Amniotic stem cell (primary cell): ENCODE measurements around the gene SMC6.

Experiments
- DNase-seq: peaks from one replicate; lab custom pipeline; 2025; lab: John Stamatoyannopoulos, UW

The SMC6 gene

DNA sequence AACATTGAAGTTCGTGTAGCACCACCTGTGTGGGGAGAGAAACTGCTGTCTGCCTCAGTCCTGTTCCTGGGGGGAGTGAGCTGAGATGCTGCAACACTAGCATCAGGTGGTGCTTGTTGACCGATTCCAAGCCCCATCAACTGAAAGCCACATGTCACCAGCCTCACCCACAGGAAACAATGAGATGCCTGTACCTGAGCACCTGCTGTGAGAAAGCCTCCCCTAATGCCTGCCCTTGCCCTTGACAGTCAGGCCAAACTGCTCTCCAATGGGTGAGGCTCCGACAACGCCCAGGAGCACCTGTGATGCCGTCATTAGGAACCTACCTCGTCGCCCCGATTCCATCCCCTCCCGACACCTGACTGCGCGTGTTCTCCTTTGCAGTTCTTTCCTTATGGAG is 104.6 kb downstream of the SMC6 start:
- no peak for DNase-seq

DNA sequence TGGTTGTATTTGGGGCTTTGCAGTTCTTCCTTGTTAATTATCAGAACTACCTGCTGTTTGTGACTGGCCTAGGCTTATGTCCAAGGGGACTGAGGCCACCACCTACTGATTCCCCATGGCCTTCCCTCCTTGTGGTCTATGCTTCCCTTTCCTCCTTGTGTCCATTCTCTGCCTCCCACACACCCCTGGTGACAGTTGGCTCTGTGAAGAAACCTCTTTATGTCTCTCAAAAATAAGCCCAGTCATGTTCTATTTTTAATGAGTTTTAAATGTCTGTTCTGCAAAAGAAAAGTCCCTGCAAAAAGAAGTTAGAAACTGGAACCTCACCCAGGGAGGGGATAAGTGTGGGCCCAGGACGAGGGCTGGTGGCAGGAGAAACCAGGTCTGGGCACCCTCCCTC is 105.0 kb downstream of the SMC6 start:
- DNase-seq, result no peak

DNA sequence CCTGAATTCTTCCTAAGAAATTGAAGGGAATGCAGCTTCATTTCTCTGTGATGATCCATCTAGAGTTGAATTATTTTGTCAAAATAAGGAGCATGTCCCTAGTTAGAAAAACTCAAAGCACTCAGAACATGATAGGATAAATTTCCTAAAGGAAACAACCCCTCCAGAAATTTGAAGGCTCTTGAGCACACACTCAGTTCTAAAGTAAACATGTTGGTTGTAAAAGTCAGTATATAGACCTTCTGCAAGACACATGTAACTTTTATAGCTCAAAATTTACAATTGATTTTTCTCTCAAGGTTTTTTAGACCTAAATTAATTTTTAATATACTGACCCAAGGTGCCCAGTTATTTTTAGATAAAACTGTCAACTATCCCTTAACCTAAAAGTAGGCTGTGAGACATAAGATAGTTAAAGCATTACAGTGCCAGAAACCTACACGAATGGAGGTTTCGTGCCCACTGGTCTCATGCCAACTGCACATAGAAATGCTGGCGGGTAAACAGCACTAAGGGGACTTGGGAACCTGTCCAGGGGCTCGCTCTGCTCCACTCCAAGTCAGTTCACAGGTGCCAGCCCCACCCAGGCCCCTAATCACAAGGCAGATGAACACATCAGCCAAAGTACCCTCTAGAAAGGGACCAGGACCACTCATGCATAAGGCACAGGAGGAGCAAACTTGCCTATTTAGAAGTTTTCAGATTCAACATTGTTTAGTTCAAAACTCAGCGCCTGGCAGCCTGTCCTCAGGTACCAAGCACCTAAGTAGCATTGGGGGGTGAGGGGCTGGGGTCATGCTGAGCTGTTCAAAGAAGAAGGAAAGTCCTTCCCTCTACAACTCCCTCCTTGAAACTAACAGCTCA is 106.5 kb downstream of the SMC6 start:
- no peak for DNase-seq

DNA sequence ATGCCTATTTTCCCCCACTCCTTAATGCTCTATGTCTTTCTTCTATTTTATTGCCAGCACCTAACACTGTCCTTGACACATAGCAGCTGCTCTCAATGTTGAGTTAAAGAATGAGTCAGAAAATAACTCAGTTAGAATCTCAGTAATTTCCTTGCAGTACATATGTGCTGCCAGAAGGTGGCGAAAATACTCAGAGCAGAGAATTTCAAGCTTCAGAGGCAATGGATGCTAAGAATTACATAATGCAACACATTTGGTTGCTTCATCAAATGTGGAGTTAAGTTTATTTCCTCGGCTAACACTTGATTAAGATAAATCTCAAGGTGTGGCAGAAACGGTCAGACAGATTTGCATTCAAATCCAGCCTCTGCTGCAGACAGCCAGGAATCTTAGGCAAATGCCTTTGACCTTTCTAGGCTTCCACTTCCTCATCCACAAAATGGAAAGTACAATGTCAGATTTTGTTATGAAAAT is 107.5 kb downstream of the SMC6 start:
- peak; percentile 32 for DNase-seq

DNA sequence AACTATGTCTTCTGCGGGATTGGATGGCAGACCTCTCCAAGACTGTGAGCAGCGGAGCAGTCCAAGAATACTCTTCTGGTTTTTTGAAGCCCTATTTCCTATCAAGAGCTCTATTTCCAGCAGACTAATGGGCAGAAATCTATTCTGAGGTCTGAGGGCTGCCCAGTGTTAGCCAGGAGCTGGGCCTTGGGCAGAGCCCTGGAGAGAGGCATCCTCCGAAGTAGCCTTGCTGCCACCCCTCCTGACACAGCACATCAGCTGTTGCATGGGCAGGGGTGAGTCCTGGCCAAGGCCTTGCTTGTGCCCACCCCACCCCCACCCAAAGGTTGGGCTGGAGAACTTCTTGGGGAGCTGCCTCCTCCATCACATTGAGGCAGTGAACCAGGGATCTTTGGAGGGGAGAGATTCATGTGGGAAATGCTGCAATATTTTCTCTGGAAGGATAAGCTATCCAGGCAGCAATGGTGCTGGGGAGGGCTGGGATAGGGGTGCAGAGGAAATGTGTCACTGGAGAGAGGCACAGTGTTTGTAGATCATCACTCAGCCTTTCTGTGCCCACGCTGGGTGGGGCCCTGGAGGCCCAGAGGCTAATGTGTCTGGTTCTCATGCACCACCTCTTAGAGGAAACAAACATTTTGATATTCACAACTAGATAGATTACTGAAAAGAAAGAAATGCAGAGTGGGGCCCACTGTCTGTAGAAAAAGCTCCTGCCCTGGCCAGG is 108.5 kb downstream of the SMC6 start:
- DNase-seq, result no peak

DNA sequence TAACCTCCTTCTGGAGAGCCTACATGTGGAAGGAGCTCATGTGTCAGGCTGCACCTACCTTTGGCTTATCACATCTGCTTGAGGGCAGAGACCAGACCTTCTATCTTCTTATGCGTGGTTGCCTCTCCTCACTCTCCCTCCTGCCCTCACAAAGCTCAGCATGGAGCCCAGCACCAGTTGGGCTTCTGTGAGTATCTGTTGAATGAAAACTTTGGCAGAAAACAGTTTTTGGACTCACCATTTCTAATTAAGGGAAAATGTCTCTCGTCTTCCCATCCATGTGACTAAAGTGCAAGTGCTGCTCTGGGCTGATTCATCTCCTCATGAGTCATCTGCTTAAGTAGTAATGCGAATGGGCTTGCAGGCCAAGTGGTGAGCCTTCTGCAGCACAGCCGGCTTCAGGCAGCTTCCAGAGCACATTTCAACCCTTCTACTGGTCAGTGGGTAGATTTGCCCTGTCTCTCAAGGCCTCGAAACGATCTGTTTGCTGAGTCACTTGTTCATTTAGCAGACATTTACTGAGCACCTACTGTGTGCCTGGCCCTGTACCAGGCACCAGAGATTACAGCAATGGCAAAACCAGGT is 110.5 kb downstream of the SMC6 start:
- DNase-seq, result peak; percentile 83

DNA sequence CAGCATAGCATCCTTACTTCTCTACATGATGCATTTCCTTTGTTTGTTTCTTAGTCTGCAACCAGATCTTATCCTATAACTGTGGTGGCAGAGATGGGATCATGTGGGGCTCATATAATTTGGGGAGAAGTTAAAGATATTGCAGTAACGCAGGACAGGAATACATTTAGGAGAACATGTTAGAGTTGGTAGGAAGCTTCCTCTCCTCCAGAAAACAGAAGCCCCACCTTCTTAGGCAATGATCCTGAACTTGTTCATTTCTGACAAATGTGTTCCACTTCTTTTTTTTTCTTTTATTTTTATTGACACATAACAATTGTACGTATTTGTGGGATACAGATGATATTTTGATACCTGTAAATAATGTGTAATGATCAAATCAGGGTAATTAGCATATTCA is 113.2 kb downstream of the SMC6 start:
- no peak for DNase-seq

DNA sequence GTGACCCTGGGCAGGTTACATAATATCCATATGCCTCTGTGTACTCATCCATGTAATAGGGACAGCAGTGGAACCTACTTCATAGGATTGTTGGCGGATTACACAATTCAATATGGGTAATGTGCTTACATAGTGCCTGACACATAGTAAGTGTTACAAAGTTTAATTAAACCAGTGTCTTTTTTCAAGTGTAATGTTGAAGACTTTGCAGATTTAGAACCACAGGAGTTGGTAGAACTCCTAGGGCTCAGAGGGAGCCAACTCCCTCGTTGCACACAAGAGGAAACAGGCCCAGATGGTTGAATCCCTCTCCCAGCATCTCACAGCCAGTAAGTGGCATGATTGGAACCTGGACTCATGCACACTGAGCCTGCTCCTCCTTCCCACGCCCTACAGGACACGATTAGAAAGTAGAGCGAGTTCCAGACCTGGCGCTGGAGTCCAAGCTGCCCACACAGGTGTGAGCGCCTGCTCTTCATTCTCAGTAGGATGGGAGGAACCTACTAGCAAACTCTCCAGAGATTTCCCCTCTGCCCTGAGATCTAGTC is 115.3 kb downstream of the SMC6 start:
- no peak for DNase-seq

DNA sequence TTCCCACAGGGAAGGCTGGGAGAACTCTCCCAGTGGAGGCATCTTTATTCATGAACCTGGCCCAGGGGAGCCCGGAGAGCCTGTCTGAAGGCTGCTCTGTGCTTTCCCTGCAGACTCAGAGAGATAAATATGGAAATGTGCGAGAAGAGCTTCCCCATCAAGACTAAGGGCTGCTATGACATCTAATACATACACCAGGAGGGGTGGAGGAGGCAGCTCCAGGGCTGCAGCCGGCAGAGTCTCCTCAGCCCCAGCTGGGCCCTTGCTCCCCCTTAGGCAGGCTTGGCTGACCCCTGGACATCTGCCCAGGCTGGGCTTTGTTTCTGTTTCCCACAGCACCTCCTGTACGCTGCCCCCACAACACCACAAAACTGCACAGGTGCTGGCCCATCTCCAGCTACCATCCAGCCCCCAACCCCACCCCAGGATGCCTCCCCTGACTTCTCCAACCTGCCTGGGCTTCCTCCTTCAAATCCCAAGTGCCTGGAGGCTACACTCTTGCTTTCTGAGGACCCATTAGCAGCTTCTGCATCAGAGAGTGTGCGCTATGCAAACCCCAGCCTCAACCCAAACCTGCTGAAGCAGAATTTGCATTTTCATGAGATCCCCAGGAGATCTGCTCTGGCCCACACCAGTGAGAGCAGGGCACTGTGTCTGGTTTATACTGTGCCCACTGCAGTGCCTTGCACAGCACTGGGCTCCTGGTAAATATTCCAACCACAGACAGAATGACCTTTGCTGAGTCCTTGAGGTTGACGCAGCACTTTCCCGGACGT is 116.3 kb downstream of the SMC6 start:
- no peak for DNase-seq

DNA sequence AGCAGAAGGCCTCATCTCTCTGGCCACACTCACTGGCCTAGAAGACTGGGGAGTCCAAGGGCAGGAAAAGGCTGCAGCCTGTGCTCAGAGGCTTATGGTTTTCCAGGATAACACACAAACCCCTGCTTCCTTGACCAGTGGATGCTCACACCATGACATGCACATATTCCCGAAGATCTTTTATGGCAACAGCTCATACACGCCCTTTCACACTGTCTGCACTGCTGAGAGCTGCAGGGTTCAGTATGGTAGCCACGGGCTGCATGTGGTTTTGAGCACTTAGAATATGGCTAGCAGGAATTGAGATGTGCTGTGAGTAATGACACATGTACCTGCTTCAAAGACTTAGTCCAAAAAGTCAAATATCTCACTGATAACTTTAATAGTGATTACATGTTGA is 117.4 kb downstream of the SMC6 start:
- DNase-seq, result no peak

DNA sequence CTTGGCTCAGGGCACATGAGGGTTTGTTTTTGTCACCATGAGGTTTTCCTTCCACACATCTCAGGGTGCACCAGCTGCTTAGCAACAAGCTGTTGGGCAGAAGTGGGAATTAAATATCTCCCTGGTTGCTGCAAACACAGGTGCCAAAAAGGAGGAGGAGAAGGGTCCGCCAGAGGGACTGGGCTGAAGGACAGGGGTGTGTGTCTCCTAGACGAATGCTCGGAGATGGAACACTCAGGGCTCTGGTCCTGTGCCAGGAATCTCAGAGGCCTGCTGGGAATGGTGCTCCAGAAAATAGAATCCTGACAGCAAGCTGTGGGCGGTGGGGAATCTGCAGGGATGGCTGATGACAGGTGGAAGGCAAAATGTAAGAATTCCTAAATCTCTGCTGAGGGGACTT is 118.6 kb downstream of the SMC6 start:
- no peak for DNase-seq

DNA sequence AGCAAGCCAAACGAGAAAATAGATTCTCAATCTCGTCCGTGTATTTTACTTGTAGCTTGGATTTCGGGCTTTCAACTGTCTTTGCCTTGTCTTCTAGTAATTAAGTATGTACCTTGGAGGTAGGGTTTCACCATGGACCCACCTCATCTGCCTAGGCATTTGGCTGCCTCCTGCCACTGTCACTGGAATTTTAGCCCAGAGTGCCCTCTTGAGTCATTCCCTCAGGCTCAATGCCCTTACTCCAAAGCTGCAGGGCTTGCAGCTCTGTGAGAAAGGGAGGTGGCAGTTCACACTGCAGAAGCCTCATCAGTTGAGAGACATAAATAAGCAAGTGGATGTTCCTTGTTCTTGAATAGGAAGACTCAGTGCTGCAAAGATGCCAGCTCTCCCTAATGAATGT is 123.5 kb downstream of the SMC6 start:
- no peak for DNase-seq

DNA sequence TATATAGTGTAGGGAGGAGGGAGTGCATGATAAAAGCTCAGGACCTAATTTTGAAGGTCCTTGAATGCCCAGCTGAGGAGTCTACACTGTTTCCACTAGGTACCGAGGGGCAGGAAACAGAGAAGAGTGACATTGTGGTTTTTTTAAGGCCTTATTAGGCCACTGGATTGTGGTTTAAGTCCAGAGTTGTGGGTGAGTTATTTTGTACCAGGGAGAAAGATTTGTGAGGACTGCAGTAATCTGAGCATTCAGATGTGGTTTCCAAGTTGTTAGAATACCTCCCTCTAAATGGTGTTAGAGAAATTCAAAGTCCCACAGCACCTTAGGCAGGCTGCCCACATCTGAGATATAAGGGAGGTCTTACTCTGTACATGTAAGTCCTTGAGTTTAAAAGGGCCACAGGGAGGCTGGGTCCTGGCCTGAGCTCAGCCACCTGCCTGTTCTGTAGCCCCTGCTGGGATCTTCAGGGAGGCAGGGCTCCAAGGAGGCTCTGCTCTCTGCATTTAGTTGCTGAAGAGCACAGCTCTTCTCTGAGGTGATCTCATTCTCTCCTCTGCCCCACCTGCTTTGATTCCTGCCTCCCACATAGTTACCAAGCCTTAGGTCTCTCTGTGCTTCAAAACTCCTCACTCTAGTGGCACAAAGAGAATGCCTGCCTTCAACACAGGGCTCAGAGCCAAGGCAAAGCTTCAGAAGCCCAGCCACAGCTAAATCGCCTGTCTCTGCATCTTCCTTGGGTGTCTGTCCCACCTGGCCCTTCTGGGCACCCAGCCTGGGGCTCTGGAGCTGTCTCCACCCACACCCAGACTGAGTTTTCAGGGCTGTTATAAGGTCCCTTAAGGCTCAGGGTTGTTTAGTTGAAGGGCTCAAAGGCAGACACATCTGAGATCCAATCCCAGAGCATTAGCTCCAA is 125.0 kb downstream of the SMC6 start:
- no peak for DNase-seq

DNA sequence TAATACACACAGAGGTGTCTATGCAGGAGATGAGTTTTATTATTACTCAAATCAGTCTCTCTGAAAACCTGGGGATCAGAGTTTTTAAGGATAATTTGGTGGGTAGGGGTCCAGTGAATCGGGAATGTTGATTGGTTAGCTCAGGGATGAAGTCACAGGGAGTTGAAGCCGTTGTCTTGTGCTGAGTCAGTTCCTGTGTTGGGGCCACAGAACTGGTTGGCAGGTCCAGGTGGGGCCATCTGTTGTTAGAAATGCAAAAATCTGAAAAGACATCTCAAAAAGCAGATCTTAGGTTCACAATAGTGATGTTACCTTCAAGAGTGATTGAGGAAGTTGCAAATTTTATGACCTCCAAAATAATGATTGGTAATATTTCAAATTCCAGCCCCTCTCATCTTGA is 126.2 kb downstream of the SMC6 start:
- no peak for DNase-seq

DNA sequence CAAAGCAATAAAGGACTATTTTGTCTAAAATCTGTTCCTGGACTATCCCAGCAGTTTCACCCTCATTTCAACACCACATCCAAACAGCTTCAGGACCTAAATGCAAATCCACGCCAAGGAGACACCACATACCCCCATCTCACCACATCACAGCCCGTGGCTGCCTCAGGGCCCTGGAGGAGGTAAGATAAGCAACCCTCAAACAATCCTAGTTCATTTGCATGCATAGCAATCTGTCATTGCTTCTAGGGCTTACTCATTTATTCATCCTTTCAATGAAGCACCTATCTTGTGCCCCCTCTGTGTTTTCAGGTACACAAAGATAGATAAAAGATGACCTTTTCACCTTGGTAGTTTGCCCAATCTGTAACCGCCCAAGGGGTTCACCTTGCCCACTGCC is 126.6 kb downstream of the SMC6 start:
- DNase-seq, result no peak

DNA sequence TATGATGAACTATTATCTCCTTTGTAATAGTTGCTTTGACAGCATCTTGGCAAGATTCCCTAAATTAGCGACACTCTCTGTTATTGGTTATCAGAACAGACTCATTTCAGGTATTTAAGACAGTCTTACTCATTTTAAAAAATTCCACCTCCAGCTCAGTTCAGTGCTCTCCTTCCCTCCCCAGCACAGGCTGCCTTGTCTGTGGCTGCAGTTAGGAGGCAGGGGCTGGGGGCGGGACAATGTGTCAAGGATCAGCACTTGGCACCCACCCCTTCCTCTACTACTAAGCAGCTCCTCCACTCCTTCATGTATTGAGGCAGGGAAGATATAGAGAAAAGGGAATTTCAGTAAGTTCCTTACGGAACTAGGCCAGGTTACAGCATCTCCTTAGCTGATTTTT is 128.2 kb downstream of the SMC6 start:
- DNase-seq, result no peak

DNA sequence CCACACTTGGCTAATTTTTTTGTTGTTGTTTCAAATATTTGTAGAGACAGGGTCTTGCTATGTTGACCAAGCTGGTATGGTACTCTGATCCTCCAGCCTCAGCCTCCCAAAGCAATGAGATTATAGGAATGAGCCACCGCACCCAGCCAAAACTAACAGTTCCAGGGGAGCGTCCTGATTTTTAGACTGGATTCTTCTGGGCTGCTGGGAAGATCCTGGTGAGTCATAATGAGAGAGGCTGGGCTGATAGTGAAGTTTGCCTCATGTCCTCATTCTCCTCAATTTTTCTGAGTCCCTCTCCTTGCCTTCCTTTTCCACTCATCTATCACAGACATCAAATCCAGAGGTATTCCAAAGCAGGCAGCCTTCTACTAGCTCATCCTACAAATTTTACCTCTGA is 131.8 kb downstream of the SMC6 start:
- no peak for DNase-seq

DNA sequence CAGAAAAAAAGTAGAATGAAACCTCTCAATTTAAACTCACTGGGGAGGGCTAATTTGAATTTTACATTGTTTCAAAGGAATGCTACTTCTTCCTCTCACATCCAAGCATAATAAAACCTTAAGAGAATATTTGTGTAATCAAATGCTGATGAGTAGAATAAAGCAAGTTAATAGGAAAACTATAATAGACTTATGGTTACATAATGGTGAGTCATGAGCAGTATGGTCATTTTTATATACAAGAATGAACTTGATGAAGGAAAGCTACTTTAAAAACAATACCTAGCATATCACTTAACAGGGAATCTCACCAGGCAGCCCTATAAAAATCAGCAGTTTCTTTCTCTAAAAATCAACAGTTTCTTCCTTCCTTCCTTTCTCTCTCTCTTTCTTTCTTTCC is 132.8 kb downstream of the SMC6 start:
- DNase-seq, result no peak

DNA sequence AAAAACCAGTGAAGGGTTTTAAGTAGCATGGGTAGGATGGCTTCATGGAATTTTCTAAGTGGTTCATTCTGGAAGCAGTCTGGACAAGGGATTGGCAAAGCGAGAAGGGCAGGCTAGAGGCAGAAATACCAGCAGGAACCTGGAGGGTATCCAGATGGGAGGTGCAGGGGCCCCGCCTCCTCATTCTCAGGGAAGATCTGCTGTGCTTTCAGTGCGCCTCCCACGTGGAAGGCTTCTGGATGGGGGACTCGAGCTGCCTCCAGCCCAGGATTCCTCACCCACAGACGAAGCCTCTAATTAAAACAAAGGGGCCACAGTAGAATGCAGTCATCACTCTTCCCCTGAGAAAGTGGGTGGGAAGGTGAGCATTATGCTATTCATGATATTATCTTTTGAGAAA is 133.3 kb downstream of the SMC6 start:
- no peak for DNase-seq

DNA sequence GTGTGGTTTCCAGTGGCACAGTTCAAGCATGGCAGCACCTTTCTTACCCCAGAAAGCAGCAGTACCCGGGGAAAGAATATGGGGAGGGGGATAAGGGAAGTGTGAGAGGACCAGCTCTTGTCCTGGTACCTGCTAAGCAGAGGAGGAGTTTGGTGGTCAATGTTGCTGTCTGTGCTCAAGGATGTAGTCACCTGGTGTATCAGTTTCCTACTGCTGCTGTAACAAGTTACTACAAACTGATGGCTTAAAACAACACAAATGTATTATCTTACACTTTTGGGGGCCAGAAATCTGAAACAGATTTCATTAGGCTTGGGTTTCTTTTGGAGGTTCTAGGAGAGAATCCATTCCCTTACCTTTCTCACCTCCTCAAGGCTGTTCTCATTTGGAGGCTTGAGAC is 135.7 kb downstream of the SMC6 start:
- DNase-seq, result no peak

DNA sequence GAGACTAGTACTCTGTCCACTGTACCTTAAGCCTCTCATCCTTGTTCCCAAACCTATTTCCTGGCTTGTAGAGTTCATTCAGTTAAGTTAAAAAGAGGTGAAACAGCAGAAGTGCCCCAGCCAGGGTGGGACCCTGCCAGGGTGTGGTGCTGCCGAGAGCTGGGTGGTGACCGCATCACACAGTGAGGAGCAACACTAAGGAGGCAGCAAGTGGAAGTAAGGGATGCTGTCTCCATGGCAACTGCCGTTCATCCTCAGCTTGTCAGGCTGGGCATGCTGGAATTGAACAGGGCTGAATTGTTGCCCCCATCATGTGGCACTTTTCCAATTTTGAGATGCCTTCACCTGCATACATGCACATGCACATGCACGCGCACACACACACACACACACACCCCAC is 136.1 kb downstream of the SMC6 start:
- DNase-seq, result no peak
